H9 (cell line): ENCODE measurements around the gene GPAT3. TPM values are rescaled to one million over a fixed set of nuclear protein-coding genes. Genes with fewer than 3 reads are reported as not detected.
A peak's percentile ranks its signal among the peaks of the same experiment; 100 is the strongest.

ENCODE experiments used
- DNase-seq: peaks from one replicate; pipeline ENCODE4 v3.0.0-alpha.2; 2017
- H2AFZ ChIP-seq: one replicate; pipeline ENCODE4 v1.6.1; 2013; ENCODE audit warnings: mild to moderate bottlenecking, low read length, control low read depth, moderate library complexity
- H2AK5ac ChIP-seq: 2 replicates; pipeline ENCODE4 v1.6.1; 2013; ENCODE audit warnings: low read length, control low read depth, mixed read lengths; ENCODE audit not compliant: insufficient read length
- H2BK120ac ChIP-seq: one replicate; pipeline ENCODE4 v1.6.1; 2013; ENCODE audit warnings: low read depth, mild to moderate bottlenecking, low read length, control low read depth, inconsistent platforms; ENCODE audit not compliant: poor library complexity, severe bottlenecking
- H2BK12ac ChIP-seq: 2 replicates; pipeline ENCODE4 v1.6.1; 2013; ENCODE audit warnings: low read length, control low read depth, mixed read lengths, low read depth; ENCODE audit not compliant: insufficient read length
- H2BK15ac ChIP-seq: 2 replicates; pipeline ENCODE4 v1.6.1; 2013; ENCODE audit warnings: low read depth, low read length, control low read depth
- H2BK20ac ChIP-seq: one replicate; pipeline ENCODE4 v1.6.1; 2013; ENCODE audit warnings: low read depth, mild to moderate bottlenecking, low read length, control low read depth, inconsistent platforms; ENCODE audit not compliant: poor library complexity, severe bottlenecking
- H2BK5ac ChIP-seq: 2 replicates; pipeline ENCODE4 v1.6.1; 2013; ENCODE audit warnings: low read length, control low read depth, mixed read lengths; ENCODE audit not compliant: insufficient read length
- H3K14ac ChIP-seq: 2 replicates; pipeline ENCODE4 v1.6.1; 2013; ENCODE audit warnings: low read length, control low read depth; ENCODE audit not compliant: insufficient read depth
- H3K18ac ChIP-seq: 2 replicates; pipeline ENCODE4 v1.6.1; 2013; ENCODE audit warnings: low read depth, mild to moderate bottlenecking, mixed read lengths, low read length, control low read depth; ENCODE audit not compliant: insufficient read length
- H3K23ac ChIP-seq: 2 replicates; pipeline ENCODE4 v1.6.1; 2013; ENCODE audit warnings: low read length, control low read depth, mixed read lengths, low read depth; ENCODE audit not compliant: insufficient read length
- H3K23me2 ChIP-seq: 2 replicates; pipeline ENCODE4 v1.6.1; 2013; ENCODE audit warnings: low read depth, mild to moderate bottlenecking, mixed read lengths, low read length, control low read depth; ENCODE audit not compliant: insufficient read length, poor library complexity, severe bottlenecking
- H3K27ac ChIP-seq: 2 replicates; pipeline ENCODE4 v1.5.1; 2013; ENCODE audit warnings: low read length, control low read depth, mixed read lengths, low read depth; ENCODE audit not compliant: insufficient read length
- H3K27me3 ChIP-seq: 2 replicates; pipeline ENCODE4 v1.6.1; 2013; ENCODE audit warnings: low read length, control low read depth, inconsistent platforms; ENCODE audit not compliant: insufficient read depth
- H3K4ac ChIP-seq: 2 replicates; pipeline ENCODE4 v1.6.1; 2013; ENCODE audit warnings: low read depth, mild to moderate bottlenecking, control low read depth, inconsistent platforms, low read length, moderate library complexity
- H3K4me1 ChIP-seq: 2 replicates; pipeline ENCODE4 v1.6.1; 2013; ENCODE audit warnings: low read length, control low read depth, inconsistent platforms; ENCODE audit not compliant: insufficient read depth
- H3K4me2 ChIP-seq: 2 replicates; pipeline ENCODE4 v1.6.1; 2013; ENCODE audit warnings: low read length, control low read depth, mixed read lengths; ENCODE audit not compliant: insufficient read length, insufficient read depth
- H3K56ac ChIP-seq: 2 replicates; pipeline ENCODE4 v1.6.1; 2013; ENCODE audit warnings: low read depth, mild to moderate bottlenecking, mixed read lengths, low read length, control low read depth; ENCODE audit not compliant: insufficient read length
- H3K79me1 ChIP-seq: 2 replicates; pipeline ENCODE4 v1.6.1; 2013; ENCODE audit warnings: low read depth, mild to moderate bottlenecking, moderate library complexity, low read length, control low read depth, inconsistent platforms; ENCODE audit not compliant: insufficient read depth, poor library complexity, severe bottlenecking
- H3K79me2 ChIP-seq: 2 replicates; pipeline ENCODE4 v1.6.1; 2013; ENCODE audit warnings: low read length, control low read depth, inconsistent platforms; ENCODE audit not compliant: insufficient read depth
- H3K9ac ChIP-seq: 2 replicates; pipeline ENCODE4 v1.6.1; 2013; ENCODE audit warnings: low read length, control low read depth, mixed read lengths; ENCODE audit not compliant: insufficient read length; ENCODE audit errors: extremely low read depth
- H3K9me3 ChIP-seq: one replicate; pipeline ENCODE4 v1.6.1; 2013; ENCODE audit warnings: low read depth, low read length, inconsistent platforms; ENCODE audit not compliant: control insufficient read depth
- H3T11ph ChIP-seq: one replicate; pipeline ENCODE4 v1.6.1; 2013; ENCODE audit warnings: mild to moderate bottlenecking, low read length, control low read depth, inconsistent platforms
- H4K20me1 ChIP-seq: one replicate; pipeline ENCODE4 v1.6.1; 2013; ENCODE audit not compliant: control insufficient read depth, insufficient read length, insufficient read depth
- H4K5ac ChIP-seq: 2 replicates; pipeline ENCODE4 v1.6.1; 2013; ENCODE audit warnings: low read depth, mild to moderate bottlenecking, mixed read lengths, low read length, control low read depth; ENCODE audit not compliant: insufficient read length
- H4K8ac ChIP-seq: replicated peaks from 2 replicates; pipeline ENCODE4 v1.6.1; 2013; ENCODE audit warnings: low read length, control low read depth, mixed read lengths, low read depth; ENCODE audit not compliant: insufficient read length
- H4K91ac ChIP-seq: 2 replicates; pipeline ENCODE4 v1.6.1; 2013; ENCODE audit warnings: low read depth, mild to moderate bottlenecking, moderate library complexity, mixed read lengths, low read length, control low read depth; ENCODE audit not compliant: insufficient read length
- H3K27ac Mint-ChIP-seq, 3 experiments: 2 replicates in 2 of 3; 3 replicates in 1 of 3; pipeline ENCODE4 v1.8.0; 2020 to 2021; ENCODE audit warnings: mixed read lengths in 3 of 3, mild to moderate bottlenecking in 1 of 3, moderate library complexity in 1 of 3
- H3K27me3 Mint-ChIP-seq: 2 replicates; pipeline ENCODE4 v1.8.0; 2021; ENCODE audit warnings: low read depth, mild to moderate bottlenecking, moderate library complexity, mixed read lengths
- H3K36me3 Mint-ChIP-seq, 3 experiments: 2 replicates in 2 of 3; 3 replicates in 1 of 3; pipeline ENCODE4 v1.8.0; 2020 to 2021; ENCODE audit warnings: low read depth in 3 of 3, mixed read lengths in 3 of 3; ENCODE audit not compliant: insufficient read depth in 1 of 3
- H3K4me1 Mint-ChIP-seq, 2 experiments: 2 replicates each; pipeline ENCODE4 v1.8.0; 2020; ENCODE audit warnings: mixed read lengths in 2 of 2
- H3K4me3 Mint-ChIP-seq, 2 experiments: 2 replicates in 1 of 2; 3 replicates in 1 of 2; pipeline ENCODE4 v1.8.0; 2020 to 2021; ENCODE audit warnings: mild to moderate bottlenecking in 2 of 2, mixed read lengths in 2 of 2, moderate library complexity in 1 of 2
- H3K9me3 Mint-ChIP-seq, 2 experiments: 2 replicates in 1 of 2; 3 replicates in 1 of 2; pipeline ENCODE4 v1.8.0; 2020; ENCODE audit warnings: mild to moderate bottlenecking in 2 of 2, mixed read lengths in 2 of 2, moderate library complexity in 1 of 2
- CTCF ChIP-seq: fragments of 200-600 bp; sonication (generic); conservative IDR thresholded peaks from 3 replicates; pipeline ENCODE4 v1.8.0; 2021; ENCODE audit warnings: antibody characterized with exemption, mild to moderate bottlenecking
- WGBS: extraction: QIAGEN DNeasy Blood & Tissue Kit; methylation state at CpG from one replicate; pipeline ENCODE4 v1.1.7; 2013; ENCODE audit warnings: missing lambda C conversion rate, low lambda C conversion rate, mixed read lengths; ENCODE audit not compliant: insufficient read length; ENCODE audit errors: extremely low coverage; 5-methylcytosine and 5-hydroxymethylcytosine counted together
- total RNA-seq: library from RNA; stranded (reverse); gene quantifications from 2 replicates; pipeline ENCODE4 v1.2.1, GENCODE V29; 2021

Gene GPAT3
- total RNA-seq, 1 experiment from 2014 or later: 1.8 TPM

- H3K27ac Mint-ChIP-seq: no peak overlapping the region
- Histone ChIP-seq H3K4ac (no peak overlapping the region), H3K56ac (no peak overlapping the region), H3K9me3 (no peaks in the 10 kb centered on the region), H3K9ac (peak overlapping the region; percentile 35), H3K79me1 (no peaks in the 10 kb centered on the region), H2BK20ac (no peak overlapping the region), H3K23ac (no peak overlapping the region), H2BK5ac (no peak overlapping the region), H2BK15ac (no peak overlapping the region), H4K5ac (no peak overlapping the region), H4K8ac (no peak overlapping the region), H3K14ac (no peak overlapping the region), H3K27me3 (peaks cover 40% of the 10 kb centered on the region), H3K4me1 (no peaks in the 10 kb centered on the region), H4K20me1 (no peaks in the 10 kb centered on the region), H3K79me2 (no peaks in the 10 kb centered on the region), H4K91ac (no peak overlapping the region), H2AFZ (no peak overlapping the region), H3K18ac (no peak overlapping the region), H2BK120ac (no peak overlapping the region), H2AK5ac (no peak overlapping the region), H3K27ac (no peak overlapping the region), H3K4me2 (peak overlapping the region; percentile 88), H2BK12ac (no peak overlapping the region), H3T11ph (no peak overlapping the region), H3K23me2 (peaks cover 16% of the 10 kb centered on the region)
- WGBS: no CpG with 5 or more reads among the region's 46 CpGs
- H3K4me3 Mint-ChIP-seq: peak overlapping the region; percentile 78 to 92
- DNase-seq: no peak
- no peaks in the 10 kb centered on the region; a peak in 1 of 7 replicates for H3K36me3 Mint-ChIP-seq
- H3K4me1 Mint-ChIP-seq: peaks cover 13 to 14% of the 10 kb centered on the region in 2 experiments
- peaks cover 69% of the 10 kb centered on the region for H3K27me3 Mint-ChIP-seq
- no peak for TF ChIP-seq CTCF
- no peaks in the 10 kb centered on the region for H3K9me3 Mint-ChIP-seq
Measured at GRCh38 chr4:83536362-83537272, 709 bp downstream of the GPAT3 start.
